ENCODE measurements around the gene STON2.
A peak's percentile ranks its signal among the peaks of the same experiment; 100 is the strongest.

Gene STON2

GRCh38 chr14:81367563-81367962 lies 32.6 kb downstream of the STON2 start:
- H3K4me3 ChIP-seq (ENCODE audit: low read depth, low read length): no peak overlapping the region
- no peak for TF ChIP-seq CTCF (IDR thresholded peaks at IDR 0.05; ENCODE audit: low read depth, low read length)
- no peak for DNase-seq (ENCODE audit: low read depth, low spot score)
- in situ Hi-C loops (cut with HindIII; ENCODE audit: low sequenced_read_pairs): no loop called here

- no peak for TF ChIP-seq CTCF (IDR thresholded peaks at IDR 0.05; ENCODE audit: low read depth, low read length)
- in situ Hi-C loops (cut with HindIII; ENCODE audit: low sequenced_read_pairs): no loop called here
- no peak for DNase-seq (ENCODE audit: low read depth, low spot score)
- no peak overlapping the region for H3K4me3 ChIP-seq (ENCODE audit: low read depth, low read length)
Observed at GRCh38 chr14:81366884-81367283, 33.2 kb downstream of the STON2 start.

DNA sequence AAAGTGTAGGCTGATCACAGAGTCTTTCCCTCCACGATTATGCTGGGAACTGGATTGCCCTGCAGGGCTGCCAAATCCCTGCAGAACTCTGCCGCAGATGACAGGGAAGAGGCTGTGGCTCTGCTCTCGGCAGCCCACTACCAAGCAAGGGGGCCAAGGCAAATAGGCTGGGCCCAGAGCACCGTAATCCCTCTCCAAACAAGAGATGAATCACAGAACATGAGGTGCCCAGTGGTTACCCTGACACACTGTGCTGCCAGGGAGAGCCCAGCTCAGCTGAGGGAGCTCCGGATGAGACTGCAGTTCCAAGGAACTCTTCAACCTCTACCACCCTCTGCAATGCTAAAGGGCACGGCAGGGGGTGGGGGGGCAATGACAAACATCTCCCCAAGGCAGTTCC lies 33.9 kb downstream of the STON2 start:
- H3K4me3 ChIP-seq (ENCODE audit: low read depth, low read length): no peak overlapping the region
- peak; percentile 8 for DNase-seq (ENCODE audit: low read depth, low spot score)
- no peak for TF ChIP-seq CTCF (IDR thresholded peaks at IDR 0.05; ENCODE audit: low read depth, low read length)
- in situ Hi-C loops (cut with HindIII; ENCODE audit: low sequenced_read_pairs): no loop called here

DNA sequence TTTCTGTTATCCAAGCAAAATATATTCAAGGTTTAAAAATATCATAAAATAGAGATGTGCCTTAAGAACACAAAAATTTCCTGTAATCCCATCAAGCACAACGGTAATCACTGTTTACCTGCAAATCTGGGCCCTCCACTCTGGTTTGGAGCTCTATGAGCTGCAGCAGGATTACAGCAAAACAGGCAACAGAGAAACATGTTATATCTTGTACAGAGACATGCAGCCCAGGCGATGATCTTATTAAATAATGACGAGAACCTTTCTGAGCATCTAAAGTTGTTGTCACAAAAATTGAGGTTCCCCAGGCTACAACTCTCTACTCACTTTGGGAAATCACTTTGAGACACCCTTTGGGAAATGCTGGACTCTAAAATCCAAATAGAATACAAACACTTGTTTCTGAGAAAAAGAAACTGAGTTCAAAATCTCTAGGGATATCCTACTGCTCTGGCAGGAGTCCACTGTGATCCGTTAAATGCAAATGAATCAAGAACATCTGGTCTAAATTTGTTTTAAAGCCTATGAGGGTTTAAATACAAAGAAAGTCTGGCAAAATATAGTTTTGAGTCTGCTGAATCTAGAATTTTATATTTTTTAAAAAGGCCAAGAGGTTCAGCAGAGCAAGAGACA lies 36.3 kb downstream of the STON2 start:
- H3K4me3 ChIP-seq (ENCODE audit: low read depth, low read length): no peak overlapping the region
- TF ChIP-seq CTCF (IDR thresholded peaks at IDR 0.05; ENCODE audit: low read depth, low read length): no peak
- in situ Hi-C loops (cut with HindIII; ENCODE audit: low sequenced_read_pairs): no loop called here
- peak; percentile 28 for DNase-seq (ENCODE audit: low read depth, low spot score)

DNA sequence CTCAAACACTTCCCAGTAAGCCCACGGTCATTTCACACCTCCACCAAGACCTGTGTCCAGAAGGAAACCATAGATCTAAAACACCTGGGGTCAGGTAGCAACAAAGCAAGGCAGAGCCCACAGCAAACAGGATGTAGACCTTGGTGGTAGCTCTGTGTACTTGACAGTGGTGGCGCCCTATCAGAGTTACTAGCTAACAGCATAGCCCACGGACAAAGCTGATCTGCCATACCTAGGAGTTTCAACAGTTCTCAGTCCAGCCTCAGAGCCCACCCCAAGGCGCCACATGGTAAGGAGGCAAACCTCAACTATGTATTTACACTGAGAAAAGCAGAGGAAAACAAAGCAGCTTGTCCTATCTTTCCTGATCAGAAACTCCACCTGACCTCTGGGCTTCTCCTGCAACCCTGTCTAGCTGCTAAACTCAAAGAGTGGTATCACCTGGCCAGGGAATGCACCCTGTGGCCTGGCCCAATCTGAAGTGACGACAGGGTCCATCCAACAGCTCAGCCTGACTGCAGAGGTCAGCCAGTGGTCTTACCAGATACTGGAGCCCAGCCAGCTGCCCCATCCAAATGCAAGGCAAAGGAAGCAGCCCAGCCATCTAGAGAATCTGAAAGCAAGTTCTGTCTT lies 46.3 kb downstream of the STON2 start:
- no peak for TF ChIP-seq CTCF (IDR thresholded peaks at IDR 0.05; ENCODE audit: low read depth, low read length)
- in situ Hi-C loops (cut with HindIII; ENCODE audit: low sequenced_read_pairs): no loop called here
- DNase-seq (ENCODE audit: low read depth, low spot score): no peak
- H3K4me3 ChIP-seq (ENCODE audit: low read depth, low read length): no peak overlapping the region

DNA sequence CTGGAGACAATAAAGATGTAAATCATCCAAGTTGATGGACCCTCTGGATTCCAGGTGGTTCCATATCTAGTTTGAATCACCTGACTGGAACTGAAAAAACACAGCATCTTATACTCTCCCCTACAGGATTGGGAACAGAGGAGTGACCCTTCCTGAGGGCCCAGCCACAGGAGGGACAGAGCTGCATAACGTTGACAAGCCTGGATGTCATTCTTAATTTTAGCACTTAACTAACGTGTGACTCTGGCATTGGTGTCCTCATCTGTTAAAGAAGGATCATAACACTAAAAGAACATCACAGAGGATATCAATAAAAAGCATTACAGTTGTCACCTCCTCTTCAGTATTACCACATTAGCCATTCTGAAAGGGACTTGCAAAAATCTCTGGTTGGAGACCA lies 47.7 kb downstream of the STON2 start:
- no peak overlapping the region for H3K4me3 ChIP-seq (ENCODE audit: low read depth, low read length)
- DNase-seq (ENCODE audit: low read depth, low spot score): no peak
- in situ Hi-C loops (cut with HindIII; ENCODE audit: low sequenced_read_pairs): no loop called here
- TF ChIP-seq CTCF (IDR thresholded peaks at IDR 0.05; ENCODE audit: low read depth, low read length): no peak

All from astrocyte of the spinal cord (primary cell).